ENCODE measurements around the gene ARMC8.
A peak's percentile ranks its signal among the peaks of the same experiment; 100 is the strongest.

The ARMC8 gene

GRCh38 chr3:138259126-138259525 lies 72.0 kb downstream of the ARMC8 start:
- FAIRE-seq (no peak), DNase-seq (ENCODE audit: insufficient read length, low spot score) (no peak)
- TF ChIP-seq CTCF (IDR thresholded peaks at IDR 0.05; ENCODE audit: insufficient read depth, missing control alignments), result no peak

GRCh38 chr3:138260611-138261010 lies 73.5 kb downstream of the ARMC8 start:
- no peak for FAIRE-seq
- TF ChIP-seq CTCF (IDR thresholded peaks at IDR 0.05; ENCODE audit: insufficient read depth, missing control alignments), result no peak
- no peak for DNase-seq (ENCODE audit: insufficient read length, low spot score)

- DNase-seq (ENCODE audit: insufficient read length, low spot score) (no peak), FAIRE-seq (no peak)
- peak; percentile 9 for TF ChIP-seq CTCF (IDR thresholded peaks at IDR 0.05; ENCODE audit: insufficient read depth, missing control alignments)
Observed at GRCh38 chr3:138263104-138263503, 76.0 kb downstream of the ARMC8 start.

GRCh38 chr3:138265745-138266144 lies 78.6 kb downstream of the ARMC8 start:
- no peak for FAIRE-seq
- DNase-seq (ENCODE audit: insufficient read length, low spot score), result no peak
- no peak for TF ChIP-seq CTCF (IDR thresholded peaks at IDR 0.05; ENCODE audit: insufficient read depth, missing control alignments)

GRCh38 chr3:138267083-138267482 lies 80.0 kb downstream of the ARMC8 start:
- no peak for TF ChIP-seq CTCF (IDR thresholded peaks at IDR 0.05; ENCODE audit: insufficient read depth, missing control alignments)
- no peak for DNase-seq (ENCODE audit: insufficient read length, low spot score)
- FAIRE-seq, result no peak

- DNase-seq (ENCODE audit: insufficient read length, low spot score) (no peak), FAIRE-seq (no peak)
- peak; percentile 26 for TF ChIP-seq CTCF (IDR thresholded peaks at IDR 0.05; ENCODE audit: insufficient read depth, missing control alignments)
Observed at GRCh38 chr3:138270245-138270644, 83.1 kb downstream of the ARMC8 start.

- DNase-seq (ENCODE audit: insufficient read length, low spot score), result no peak
- TF ChIP-seq CTCF (IDR thresholded peaks at IDR 0.05; ENCODE audit: insufficient read depth, missing control alignments), result no peak
- FAIRE-seq, result no peak
Observed at GRCh38 chr3:138271189-138271794, 84.2 kb downstream of the ARMC8 start.
